NCI-H1092 (cell line): ENCODE results near the gene MUC5AC.
"Not testable (repeated sequence)": the region's sequence is repeated elsewhere in the genome, so short reads cannot be mapped to it uniquely, and the experiment has no call there.

Experiments used
- DNase-seq: peaks from one replicate; lab custom pipeline; 2025; lab: John Stamatoyannopoulos, UW

MUC5AC gene

GRCh38 chr11:1208394-1209261 is 50.9 kb downstream of the MUC5AC start:
- no peak for DNase-seq

- DNase-seq, result no peak
These were observed 51.8 kb downstream of the MUC5AC start for GRCh38 chr11:1209371-1210057.

DNA sequence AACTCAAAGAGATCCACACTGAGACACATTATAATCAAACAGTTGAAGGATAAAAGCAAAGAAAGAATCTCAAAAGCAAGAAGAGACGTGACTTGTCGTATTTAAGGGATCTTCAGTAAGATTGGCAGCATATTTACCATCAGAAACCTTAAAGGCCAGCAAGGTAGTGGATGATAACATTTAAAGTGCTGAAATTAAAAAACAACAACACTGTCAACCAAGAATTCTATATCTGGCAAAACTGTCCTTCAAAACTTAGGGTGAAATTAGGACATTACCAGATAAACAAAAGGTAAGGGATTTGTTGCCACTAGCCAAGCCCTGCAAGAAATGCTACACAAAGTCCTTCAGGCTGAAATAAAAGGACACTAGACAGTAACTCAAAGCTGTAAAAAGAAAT is 54.1 kb downstream of the MUC5AC start:
- no peak for DNase-seq

DNA sequence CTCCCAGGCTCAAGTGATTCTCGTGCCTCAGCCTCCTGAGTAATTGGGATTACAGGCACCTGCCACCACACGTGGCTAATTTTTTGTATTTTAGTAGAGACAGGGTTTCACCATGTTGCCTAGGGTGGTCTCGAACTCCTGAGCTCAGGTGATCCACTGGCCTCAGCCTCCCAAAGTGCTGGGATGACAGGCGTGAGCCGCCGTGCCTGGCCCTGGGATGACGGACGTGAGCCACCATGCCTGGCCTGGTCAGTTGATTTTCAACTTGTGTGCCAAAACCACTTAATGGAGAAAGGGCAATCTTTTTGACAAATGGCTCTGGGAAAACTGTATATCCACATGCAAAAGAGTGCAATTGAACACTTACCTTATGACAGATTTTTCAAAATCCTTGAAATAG is 58.1 kb downstream of the MUC5AC start:
- not testable (repeated sequence) for DNase-seq

GRCh38 chr11:1217151-1217550 is 59.4 kb downstream of the MUC5AC start:
- no peak for DNase-seq

GRCh38 chr11:1218256-1218787 is 60.6 kb downstream of the MUC5AC start:
- no peak for DNase-seq

- no peak for DNase-seq
These were observed 61.2 kb downstream of the MUC5AC start for GRCh38 chr11:1218788-1219445.

DNA sequence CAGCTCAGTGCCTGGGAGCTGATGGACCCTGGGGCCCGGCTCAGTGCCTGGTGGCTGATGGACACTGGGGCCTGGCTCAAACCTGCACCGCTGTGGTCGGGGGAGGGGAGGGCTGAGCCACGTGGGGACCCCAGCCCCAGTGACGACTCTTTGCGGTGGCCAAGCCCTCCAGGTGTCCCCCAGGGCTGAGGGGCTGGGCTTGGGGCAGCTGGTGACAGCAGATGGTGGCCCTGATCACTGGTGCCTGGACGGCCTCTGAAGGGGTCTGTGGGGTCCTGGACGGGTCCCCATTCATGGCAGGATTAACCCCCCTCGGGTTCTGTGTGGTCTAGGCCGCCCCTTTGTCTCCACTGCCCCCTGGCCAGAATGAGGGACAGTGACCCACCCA is 61.7 kb downstream of the MUC5AC start:
- no peak for DNase-seq

DNA sequence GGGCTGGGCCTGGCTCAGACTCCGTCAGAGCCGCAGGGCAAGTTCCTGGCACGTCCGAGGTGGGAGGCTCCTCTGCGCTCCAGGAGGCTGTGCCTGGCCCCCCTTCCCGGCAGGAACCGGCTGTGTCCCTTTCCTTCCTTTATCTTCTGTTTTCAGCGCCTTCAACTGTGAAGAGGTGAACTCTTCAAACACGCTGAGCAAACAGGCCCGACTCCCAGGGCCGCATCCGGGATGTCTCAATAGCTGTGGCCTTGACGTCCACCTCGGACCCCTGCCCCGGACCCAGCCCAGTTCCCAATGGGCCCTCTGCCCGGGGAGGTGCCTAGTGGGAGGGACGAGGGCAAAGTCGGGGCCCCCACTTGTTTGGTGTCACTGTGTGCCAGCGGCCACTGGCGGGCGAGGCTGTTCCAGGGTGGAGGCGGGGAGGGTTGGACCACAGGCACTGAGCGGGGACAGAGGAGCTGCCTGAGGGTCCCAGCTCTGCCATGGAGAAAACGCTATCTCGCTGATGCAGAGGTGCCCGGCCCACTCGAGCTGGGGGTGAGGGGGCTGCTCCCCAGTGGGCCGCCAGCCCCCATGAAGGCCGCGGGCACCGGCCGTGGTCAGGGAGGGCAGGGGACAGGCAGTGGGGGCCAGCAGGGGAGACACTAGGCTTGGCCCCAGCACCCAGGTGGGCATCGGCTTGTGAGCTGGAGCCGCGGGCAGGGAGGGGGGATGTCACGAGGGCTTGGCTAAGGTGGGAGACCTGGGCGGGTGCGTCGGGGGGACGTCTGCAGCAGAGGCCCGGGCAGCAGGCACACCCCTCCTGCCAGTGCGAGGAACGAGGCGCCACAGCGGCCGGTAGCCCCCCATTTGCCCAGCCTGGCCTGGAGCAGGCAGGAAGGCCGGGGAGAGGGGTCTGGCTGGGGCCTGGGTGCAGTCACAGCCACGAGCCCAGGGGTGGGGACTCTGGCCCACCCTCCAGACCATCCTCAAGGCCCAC is 62.4 kb downstream of the MUC5AC start:
- DNase-seq, result no peak

DNA sequence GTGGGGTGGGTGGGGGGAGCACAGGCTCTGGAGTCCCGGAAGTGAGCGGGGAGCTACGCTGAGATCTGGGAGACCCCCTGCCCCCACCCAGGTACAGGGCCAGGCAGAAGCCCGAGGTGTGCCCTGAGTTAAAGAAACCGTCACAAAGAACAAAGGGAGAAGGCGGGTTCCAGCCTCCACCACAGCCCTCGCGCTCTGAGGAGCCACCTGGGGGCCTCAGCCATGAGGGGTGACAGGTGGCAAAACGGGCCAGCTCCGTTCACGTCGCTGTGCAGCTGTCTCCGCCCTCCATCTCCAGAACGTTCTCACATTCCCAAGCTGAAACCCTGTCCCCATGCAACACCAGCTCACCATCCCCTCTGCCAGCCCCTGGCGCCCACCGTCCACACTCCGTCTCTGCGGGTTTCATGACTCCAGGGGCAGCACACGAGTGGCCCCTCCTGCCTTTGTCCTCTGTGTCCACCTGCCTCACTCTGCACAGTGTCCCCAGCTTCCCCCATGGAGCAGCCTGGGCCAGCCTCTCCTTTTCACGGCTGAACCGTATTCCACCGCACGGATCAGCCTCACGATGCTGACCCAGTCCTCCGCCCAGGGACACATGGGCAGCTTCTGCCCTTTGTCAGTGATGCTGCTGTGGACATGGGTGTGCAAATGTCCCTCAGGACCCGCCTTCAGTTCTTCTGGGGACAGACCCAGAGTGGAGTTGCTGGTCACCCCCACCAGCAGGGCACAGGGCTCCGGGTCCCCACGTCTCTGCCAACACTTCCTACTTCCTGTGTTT is 63.4 kb downstream of the MUC5AC start:
- no peak for DNase-seq

DNA sequence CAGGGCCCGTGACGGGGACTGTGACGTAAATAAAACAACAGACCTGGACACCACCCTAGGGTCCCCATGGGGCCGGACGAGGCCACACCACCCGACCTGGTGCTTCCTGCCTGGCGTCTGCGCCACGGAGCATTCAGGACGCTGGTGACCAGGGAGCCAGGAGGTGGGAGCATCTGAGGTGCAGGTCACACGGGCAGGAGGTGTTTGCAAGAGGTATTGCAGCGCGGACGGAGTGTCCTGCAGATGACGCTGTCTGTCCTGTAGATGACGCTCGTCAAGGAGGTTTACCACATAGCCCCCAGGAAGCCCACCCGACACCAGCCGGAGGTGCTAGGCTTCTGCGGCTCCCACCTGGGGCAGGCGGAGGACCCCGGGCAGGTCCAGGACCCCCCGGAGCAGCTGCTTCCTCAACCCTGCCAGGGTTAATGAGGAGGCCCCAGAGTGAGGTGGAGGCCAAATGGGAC is 64.1 kb downstream of the MUC5AC start:
- DNase-seq, result no peak

GRCh38 chr11:1222491-1223345 is 65.0 kb downstream of the MUC5AC start, which contains the start of gene MUC5B:
TSS of gene MUC5B (plus strand) at chr11:1223066. CDS start at chr11:1223124, 58 bp downstream.
- no peak for DNase-seq

DNA sequence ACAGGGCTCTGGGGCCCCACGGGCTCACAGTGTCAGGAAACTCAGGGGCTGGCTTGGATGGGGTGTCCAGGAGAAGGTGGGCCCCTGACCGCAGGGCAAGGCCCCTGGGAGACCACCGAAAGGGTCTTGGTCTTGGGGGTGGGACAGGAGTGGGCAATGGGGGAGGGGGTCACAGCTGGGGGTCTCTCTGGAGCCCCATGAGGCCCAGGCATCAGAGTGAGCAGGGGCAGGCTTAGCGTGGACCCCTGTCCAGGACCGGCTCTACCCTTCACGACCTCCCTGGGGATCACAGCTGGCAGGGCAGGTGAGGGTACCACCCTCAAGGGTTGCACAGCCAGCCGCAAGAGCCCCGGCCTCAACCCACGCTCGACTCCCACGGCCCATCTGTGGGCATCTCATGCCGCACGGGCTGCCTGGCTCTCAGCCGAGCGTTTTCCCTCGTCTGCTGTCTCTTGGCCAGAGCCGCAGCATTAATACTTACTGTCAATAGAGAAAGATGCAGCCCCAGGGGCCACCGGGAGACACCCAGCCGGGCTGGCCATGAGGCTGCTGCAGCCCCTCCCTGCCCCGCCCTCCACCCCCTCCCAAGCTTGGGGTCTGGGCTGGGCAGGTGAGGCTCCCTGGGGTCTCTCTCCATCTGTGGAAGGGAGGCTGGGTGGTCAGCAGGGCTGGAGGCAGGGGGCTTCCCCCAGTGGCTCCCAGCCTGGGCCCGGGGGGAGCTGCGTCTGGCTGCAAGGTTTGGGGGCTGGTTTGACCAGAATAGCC is 65.8 kb downstream of the MUC5AC start:
- DNase-seq, result no peak

DNA sequence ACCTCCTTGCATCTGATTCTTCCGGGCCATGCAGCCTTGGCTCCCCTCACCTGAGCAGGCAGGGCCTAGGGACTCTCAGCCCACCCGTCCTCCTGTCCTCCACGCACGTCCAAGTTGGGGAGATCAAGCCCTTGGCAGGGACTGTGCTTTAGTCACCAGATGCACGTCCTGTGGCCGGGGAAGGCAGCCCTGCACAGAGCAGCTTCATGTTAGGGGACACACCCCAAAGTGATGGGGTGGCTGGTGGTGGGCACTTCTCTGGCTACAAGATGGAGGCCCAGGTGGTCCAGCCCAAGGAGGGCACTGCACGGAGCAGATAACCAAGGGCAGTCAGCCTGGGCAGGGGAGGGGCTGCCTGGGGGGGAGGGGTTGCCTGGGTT is 66.3 kb downstream of the MUC5AC start:
- DNase-seq, result no peak

DNA sequence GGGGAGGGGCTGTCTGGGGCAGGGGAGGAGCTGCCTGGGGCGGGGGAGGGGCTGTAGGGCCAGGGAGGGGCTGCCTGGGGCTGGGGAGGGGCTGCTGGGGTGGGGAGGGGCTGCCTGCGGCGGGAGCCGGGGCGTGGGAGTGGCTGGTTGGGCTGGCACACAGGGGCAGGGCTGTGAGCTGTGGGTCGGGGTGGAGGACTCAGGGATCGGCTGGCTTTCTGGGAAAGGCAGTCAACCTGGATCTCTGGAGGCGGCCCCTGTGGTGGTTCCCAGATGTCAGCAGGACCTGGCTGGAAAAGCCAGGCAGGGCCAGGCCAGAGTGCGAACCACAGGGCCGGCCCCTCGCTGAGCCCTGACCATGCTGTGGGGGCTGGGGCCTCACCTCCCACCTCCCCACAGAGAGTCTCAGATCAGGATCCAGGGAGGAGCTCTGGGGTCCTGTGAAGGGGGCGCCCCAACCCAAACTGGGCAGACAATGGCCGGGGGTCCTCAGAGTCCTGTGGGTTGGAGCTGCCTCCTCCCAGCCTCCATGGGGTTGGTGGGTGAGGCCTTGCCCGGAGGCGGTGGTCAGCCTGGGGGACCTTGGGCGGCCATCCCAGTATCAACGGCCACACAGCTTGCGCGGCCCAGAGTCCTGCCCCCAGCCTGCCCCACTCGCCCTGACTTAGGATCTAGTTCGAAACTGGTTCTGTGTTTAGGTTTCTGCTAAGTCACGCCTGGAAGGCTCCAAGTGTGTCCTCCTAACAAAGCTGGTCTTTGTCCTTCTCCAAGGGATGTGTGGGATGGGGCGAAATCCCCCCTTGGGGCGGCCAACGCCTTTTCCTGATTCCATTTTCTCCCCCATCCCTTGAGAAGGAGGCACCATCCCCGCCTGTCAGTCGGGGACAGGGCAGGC is 67.0 kb downstream of the MUC5AC start:
- DNase-seq, result no peak

DNA sequence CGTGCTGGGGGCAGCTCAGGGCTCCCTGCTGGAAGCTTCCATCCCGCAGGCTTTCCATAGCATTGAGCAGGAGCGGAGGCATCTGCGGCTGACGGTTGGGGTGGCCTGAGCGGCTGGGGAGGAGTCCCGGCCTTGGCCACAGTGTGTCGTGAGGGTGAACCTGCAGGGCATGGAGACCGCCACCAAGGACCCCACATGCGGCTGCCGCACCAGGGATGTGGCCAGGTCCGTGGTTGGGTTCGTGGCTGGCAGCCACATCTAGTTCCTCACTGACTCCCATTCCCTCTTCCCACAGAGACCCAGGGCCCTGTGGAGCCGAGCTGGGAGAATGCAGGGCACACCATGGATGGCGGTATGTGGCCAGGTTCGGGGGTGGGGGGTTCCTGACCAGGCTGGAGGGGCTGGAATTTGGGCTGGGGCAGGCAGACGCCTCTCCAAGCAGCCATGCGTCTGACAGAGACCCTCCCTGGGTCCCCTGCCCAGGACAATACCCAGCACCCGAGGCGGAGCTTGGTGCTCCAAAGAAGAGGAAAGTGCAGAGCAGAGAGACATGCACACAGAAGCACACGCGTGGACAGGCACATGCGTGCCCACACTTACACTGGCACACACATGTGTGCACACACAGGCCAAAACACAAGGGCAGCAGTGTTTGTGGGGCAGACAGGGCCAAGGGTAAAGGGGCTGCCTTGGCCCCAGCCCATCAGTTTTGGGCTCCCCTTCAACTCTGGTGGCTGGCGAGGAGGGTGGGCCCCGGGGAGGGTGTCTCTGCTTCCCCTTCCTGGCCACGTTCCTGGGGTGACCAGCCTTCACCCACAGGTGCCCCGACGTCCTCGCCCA is 67.9 kb downstream of the MUC5AC start:
- no peak for DNase-seq
